Activated CD8-positive, alpha-beta memory T cell treated with anti-CD3 and anti-CD28 coated beads, Interleukin-2, amount 50 U/mL, for 48 hours (primary cell): ENCODE data around the gene STK24.

Experiments
- DNase-seq: peaks from one replicate; pipeline ENCODE4 v3.0.0-alpha.2; 2020

The STK24 gene

GRCh38 chr13:98549728-98550317, 27.1 kb downstream of the STK24 start:
- no peak for DNase-seq

DNA sequence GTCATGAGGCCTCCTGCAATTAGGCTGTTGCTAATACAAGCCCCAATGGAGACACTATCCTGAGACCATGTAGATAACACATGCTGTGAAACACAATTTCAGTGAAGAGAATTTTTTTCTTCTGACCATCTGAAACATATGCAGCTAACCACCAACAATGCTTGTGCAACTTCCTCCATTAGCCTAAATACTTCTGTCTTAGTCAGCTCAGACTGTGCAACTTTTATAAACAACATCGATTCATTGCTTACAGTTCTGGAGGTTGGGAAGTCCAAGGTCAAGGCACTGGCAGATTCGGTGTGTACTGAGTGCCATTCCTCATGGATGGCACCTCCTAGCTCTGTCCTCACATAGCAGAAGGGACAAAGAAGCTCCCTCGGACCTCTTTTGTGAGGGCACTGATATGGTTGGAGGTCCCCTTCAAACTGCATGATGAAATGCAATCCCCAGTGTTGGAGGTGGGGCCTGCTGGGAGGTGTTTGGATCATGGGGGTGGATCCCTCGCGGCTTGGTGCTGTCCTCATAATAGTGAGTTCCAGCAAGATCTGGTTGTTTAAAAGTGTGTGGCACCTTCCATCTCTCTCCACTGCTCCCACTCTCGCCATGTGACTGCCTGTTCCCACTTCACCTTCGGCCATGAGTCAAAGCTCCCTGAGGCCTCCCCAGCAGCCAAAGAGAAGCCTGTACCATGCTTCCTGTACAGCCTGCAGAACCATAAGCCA, 27.7 kb downstream of the STK24 start:
- DNase-seq = no peak

DNA sequence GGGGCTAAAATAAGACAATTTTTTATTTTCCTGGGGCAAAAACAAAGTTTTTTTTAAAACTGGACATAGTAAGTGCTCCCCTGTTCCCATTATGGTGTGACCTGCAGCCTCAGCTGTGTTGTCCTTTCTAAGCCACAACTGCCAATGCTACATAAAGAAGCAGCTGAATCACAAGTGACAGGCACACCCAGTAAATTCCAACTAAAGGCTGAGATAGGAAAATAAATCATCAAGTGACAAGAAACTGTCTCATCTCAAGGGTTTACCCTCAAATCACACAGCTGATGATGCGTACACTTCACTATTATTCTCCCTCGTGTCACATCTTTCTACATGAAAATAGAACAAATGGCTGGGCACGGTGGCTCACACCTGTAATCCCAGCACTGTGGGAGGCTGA, 28.7 kb downstream of the STK24 start:
- no peak for DNase-seq

DNA sequence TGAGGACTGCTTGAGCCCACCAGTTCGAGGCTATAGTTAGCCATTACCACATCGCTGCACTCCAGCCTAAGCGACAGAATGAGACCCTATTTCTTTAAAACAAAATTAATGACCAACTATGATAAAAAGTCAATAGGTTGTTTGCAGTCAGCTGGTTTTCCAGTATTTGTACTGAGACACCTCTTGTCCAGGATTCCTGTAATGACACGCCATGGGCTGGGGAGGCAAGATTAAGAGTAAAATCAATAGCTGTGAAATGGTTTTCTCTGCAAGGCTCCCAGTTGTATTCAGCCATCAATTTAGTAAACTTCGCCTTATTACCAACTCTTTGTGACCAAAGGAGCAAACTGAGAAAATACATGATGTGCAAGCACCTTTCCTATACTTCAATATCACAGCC, 29.5 kb downstream of the STK24 start:
- DNase-seq = no peak

DNA sequence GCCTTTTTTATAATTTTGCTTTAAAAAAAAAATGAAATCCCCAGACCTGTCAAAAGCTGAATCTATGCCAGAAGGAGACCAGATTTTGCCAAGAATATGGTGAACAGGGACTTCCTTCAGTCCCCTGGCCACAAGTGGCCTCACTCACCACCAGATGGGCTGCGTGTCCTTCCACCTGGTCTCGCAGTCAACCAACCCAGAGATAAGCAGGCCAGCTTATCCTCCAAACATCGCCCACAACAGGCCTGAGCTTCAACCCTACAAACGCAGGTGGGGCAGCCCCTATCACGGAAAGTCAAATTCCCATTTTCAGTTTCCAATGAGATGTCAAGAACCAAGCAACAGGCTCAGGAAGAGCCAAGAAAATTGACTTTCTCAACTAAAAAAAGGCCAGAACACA, 30.5 kb downstream of the STK24 start:
- DNase-seq = no peak

DNA sequence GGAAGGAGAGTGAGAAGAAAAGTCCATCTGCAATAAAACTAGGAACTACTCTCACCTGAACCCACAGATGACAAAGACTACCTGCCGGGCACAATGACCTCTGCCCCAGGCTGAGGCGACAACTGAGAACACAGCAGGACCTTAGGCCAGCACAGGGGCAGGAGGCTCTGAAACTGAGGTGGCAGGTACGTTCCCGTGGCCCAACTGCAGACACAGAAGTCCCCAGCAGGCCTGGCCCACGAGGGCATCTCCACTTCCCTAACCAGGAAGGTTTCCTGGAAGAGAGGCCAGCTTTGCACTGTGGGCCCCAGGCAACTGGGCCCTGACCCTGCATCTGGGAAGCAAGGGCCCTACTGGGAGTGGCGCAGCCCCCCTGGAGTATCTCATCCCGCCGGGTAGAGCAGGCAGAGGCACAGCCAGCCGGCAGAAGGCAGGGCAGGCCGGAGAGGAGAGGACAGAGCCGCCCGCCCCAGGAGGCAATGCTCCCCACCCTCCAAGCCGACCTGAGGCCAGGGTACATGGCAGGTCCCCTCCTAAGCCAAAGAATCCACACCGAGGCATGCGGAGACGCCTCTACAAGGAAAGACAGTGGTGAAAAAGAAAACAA, 32.7 kb downstream of the STK24 start:
- no peak for DNase-seq

DNA sequence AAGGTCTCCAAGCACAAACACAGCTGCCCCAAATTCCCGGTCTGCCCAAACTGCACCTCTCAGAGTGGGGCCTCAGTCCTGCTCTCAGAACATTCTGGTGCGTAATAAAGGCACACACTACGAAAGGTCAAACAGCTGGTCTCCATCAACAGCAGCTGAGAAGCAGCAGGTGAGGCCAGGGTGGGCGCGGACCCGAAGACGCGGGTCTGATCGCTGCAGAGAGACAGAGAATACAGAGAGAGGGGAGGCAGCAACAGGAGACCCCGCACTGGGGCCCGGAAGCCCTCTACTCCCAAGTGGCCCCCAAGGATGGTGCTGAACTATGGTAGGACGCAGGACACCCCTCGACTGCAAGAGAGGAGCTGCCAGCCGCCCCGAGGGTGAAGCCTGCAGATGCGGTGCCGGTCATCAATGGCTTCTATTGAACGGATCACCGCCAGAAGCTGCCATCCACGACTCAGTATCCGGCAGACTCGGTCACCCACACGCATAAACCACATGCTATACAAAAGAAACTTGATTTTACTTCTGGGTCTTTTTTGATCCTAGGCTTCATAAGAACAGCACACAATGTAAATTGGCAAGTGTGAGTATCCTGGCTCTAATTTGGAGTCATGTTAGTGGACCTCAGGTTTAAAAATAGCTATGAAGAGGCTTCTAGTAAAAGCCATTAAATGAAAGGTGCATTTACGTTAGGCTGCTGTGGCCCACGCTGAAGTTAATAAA, 33.4 kb downstream of the STK24 start:
- no peak for DNase-seq

- DNase-seq = no peak
Measured at GRCh38 chr13:98542568-98543377, 34.1 kb downstream of the STK24 start.

GRCh38 chr13:98541701-98542203, 35.2 kb downstream of the STK24 start:
- no peak for DNase-seq

DNA sequence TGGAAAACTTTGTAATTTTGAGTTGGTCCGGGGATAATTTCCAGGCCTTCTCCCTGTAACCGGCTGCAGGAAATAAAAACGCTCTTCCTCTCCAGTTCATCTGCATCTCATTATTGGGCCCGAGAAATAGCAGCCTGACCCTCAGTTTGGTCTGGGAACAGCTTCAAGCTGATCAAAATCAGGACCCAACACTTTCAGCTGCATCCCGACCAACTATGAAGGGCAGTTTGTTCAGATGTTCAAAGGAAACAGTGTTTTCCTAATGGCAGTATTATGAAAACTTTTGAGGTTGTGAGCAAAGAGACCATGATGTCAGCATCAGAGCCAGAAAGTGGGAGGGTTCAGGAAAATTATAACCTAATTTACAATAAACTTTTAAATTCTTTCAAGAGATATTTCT, 35.7 kb downstream of the STK24 start:
- no peak for DNase-seq

- DNase-seq = no peak
Measured at GRCh38 chr13:98540476-98540875, 36.4 kb downstream of the STK24 start.

GRCh38 chr13:98539666-98540065, 37.2 kb downstream of the STK24 start:
- DNase-seq = no peak

DNA sequence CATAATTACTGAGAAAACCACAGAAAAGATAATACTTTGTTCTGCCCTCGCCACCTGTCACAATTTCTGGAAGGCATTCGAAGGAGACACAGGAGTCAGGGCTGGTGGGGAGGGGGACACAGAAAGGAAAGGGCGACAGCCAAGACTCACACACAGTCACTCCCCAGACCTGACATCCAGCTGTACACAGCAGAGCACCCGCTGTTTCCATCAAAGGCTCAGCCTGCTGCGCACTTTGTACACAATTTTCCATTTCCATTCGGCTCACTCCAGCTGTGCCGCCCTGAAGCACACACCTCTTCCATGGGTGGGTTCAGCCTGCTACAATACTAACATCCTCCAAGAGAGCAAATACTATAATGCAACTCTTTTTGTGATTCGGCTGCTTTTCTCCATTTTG, 38.0 kb downstream of the STK24 start:
- no peak for DNase-seq

GRCh38 chr13:98537740-98538139, 39.2 kb downstream of the STK24 start:
- no peak for DNase-seq

DNA sequence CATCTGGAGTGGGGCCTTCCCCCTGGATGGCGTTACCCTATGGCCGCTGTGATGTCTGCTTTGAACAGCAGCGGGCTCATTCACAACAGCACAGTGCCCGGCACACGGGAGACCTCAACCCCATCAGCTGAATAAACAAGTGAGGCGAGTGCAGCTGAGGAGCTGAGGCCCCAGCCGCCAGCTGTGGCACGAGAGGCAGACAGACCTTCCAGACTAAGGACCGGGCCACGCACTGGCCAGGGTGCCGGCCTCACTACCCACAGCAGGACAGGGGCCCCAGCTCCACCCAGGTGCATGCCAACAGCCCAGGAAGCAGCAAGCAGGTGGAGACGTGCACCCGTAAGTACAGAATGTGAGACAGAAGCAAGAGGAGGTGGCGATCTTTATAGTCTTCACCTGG, 39.6 kb downstream of the STK24 start:
- DNase-seq = no peak

DNA sequence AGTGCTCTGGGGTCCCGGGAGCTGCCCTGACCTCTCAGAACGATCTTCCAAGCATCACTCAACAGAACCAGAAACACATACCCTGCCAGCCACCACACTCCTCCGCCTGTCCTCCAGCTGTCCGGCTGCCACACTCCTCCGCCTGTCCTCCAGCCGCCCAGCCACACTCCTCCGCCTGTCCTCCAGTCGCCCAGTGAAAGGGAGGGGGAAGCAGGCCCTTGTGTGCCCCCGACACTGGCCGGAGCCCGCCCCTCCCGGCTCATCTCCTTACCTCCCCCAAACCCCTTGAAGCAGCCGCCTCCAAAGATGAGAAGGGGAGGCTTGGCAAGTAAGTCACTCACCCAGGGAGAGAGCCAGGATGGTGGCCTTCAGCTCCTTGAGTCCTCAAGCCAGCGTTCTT, 40.2 kb downstream of the STK24 start:
- no peak for DNase-seq

DNA sequence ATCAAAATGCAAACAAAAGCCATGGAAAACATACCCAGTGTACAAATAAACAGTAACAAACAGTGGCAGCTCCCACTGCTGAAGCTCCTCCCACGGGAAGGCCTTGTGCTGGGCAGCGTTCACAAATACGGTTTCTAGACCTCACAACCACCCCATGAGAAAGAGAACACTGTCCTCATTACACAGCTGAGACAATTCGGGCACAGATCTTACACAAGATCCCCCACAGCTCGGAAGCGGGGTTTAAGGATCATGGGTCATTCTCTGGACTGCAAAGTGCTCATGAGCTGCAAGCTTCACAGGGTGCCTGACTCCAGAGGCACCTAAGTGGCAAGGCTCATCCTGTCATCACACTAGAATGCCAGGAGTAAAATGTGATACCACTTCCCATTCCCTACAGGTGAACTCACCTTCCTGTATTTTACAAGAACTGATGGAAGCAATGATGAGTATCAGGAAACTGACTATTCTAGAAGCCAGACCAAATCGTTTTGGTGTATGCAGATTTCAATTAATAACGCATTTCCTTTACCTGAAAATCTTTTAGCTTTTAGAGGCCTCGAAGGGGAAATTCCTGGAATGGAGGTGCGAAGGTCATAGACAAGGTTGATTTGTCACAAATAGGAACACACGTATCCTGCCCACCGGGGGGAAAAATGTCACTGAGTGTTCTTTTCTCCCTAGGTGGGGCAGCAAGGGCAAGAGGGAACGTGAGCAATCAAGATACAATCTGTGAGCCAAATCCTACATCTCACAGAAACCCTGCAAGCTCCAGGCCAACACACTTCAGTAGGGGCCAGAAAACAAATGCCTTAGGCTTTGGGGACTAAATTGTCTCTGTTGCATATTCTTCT, 41.2 kb downstream of the STK24 start:
- DNase-seq = no peak

GRCh38 chr13:98534821-98535220, 42.1 kb downstream of the STK24 start:
- no peak for DNase-seq

- DNase-seq = no peak
Measured at GRCh38 chr13:98533912-98534311, 43.0 kb downstream of the STK24 start.

GRCh38 chr13:98532254-98532653, 44.7 kb downstream of the STK24 start:
- no peak for DNase-seq

GRCh38 chr13:98530217-98530616, 46.7 kb downstream of the STK24 start:
- peak; percentile 44 for DNase-seq

DNA sequence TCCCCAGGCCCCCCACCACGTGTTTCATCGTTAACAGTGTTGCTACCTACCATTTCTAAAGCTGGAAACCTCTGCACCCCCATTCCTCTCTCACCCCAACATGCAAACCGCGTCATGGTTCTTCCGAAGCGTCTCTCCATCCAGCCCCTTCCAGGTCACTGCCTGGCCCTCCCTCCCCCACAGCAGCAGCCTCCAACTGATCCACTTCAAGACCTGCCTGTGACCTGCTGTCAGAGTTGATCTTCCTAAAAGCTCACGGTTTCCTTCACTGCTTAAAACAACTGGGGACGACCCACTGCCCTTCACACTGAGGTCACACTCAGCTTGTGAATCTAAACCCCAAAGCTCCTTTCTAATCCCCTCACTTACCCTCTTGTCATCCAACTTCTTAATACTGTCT, 47.7 kb downstream of the STK24 start:
- no peak for DNase-seq
